PFSK-1 (cell line): Measurements from ENCODE around the gene GNG8.

Source experiments
- TAF1 ChIP-seq: IDR thresholded peaks from 2 replicates; pipeline ENCODE4 v1.6.1; 2012; ENCODE audit warnings: low read length, control low read depth, borderline replicate concordance; ENCODE audit not compliant: insufficient read depth
- TF ChIP-seq, protein P1 (sequence below), 2 experiments: IDR thresholded peaks; 2 replicates each; pipeline versions ENCODE4 v1.6.1 to v1.8.0; 2011 to 2012; ENCODE audit warnings: low read depth in 2 of 2, low read length in 2 of 2, control low read depth in 1 of 2, inconsistent platforms in 1 of 2, mild to moderate bottlenecking in 1 of 2, moderate library complexity in 1 of 2; ENCODE audit not compliant: insufficient read depth in 1 of 2

DNA sequence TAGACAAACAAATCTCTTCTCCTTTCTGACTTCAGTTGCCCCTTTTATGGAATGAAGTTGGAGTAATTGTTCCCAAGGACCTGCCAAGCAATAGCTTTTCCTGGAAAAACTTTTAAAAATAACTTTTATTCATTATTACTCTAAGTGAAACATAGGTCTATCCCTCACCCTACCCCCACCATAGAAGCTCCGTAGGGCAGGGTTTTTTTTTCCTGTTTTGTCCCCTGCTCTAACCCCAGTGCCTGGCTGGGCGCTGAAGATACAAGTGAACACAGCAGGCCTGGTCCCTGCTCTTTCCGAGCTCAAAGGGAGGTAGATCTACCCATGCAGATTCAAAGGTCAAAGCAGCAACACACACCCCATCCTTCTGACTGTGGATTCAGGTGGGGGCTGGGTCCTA lies 8.7 kb upstream of the GNG8 start:
- TF ChIP-seq, protein P1, sequence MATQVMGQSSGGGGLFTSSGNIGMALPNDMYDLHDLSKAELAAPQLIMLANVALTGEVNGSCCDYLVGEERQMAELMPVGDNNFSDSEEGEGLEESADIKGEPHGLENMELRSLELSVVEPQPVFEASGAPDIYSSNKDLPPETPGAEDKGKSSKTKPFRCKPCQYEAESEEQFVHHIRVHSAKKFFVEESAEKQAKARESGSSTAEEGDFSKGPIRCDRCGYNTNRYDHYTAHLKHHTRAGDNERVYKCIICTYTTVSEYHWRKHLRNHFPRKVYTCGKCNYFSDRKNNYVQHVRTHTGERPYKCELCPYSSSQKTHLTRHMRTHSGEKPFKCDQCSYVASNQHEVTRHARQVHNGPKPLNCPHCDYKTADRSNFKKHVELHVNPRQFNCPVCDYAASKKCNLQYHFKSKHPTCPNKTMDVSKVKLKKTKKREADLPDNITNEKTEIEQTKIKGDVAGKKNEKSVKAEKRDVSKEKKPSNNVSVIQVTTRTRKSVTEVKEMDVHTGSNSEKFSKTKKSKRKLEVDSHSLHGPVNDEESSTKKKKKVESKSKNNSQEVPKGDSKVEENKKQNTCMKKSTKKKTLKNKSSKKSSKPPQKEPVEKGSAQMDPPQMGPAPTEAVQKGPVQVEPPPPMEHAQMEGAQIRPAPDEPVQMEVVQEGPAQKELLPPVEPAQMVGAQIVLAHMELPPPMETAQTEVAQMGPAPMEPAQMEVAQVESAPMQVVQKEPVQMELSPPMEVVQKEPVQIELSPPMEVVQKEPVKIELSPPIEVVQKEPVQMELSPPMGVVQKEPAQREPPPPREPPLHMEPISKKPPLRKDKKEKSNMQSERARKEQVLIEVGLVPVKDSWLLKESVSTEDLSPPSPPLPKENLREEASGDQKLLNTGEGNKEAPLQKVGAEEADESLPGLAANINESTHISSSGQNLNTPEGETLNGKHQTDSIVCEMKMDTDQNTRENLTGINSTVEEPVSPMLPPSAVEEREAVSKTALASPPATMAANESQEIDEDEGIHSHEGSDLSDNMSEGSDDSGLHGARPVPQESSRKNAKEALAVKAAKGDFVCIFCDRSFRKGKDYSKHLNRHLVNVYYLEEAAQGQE (IDR thresholded peaks at IDR 0.05; ENCODE audit: insufficient read depth in 1 of 2, low read depth in 2 of 2, low read length in 2 of 2): no peak
- TF ChIP-seq TAF1: no peak
